Measurements from ENCODE around the gene RAPGEF1.

GRCh38 chr9:131685753-131686706 is 53.8 kb downstream of the RAPGEF1 start:
- TF ChIP-seq CTCF (IDR thresholded peaks at IDR 0.05; ENCODE audit: insufficient read depth, low read depth, low read length) (no peak), EZH2 (IDR thresholded peaks at IDR 0.05; ENCODE audit: insufficient read depth, low read length) (no peak)

Data from astrocyte (in vitro differentiated cells and primary cell).